PC-3 (cell line): Measurements from ENCODE around the gene IL10RB. TPM values are rescaled to one million over a fixed set of nuclear protein-coding genes. Genes with fewer than 3 reads are reported as not detected.

ENCODE experiments used
- ATAC-seq: fragments of 200-7000 bp; cut with Tn5 transposase; 2 replicates; pipeline ENCODE4 v1.9.1; 2020; ENCODE audit warnings: mild to moderate bottlenecking, moderate library complexity
- Bru-seq: library from RNA; stranded (reverse); fragments of 400-500 nt; gene quantifications from one replicate; lab custom pipeline; 2021; lab: Mats Ljungman, UMichigan
- BruChase-seq, 2 experiments: library from RNA; stranded (reverse); fragments of 400-500 nt; gene quantifications; one replicate each; lab custom pipeline; 2021; lab: Mats Ljungman, UMichigan
- BruUV-seq: library from RNA; stranded (reverse); fragments of 400-500 nt; replicated peaks from 2 replicates; lab custom pipeline; 2021; lab: Mats Ljungman, UMichigan
- CTCF ChIA-PET: fragments of 300-600 bp; sonication (Branson Sonifier 250); formaldehyde crosslinking; loops from one replicate; lab custom pipeline; 2022; ENCODE audit warnings: antibody characterized with exemption; lab: Charles Lee
- POLR2A ChIA-PET: fragments of 300-600 bp; sonication (Branson Sonifier 250); formaldehyde crosslinking; loops from one replicate; lab custom pipeline; 2022; ENCODE audit warnings: antibody characterized with exemption; ENCODE audit not compliant: unreplicated experiment; lab: Charles Lee
- DNase-seq: peaks from one replicate; pipeline ENCODE4 v3.0.0-alpha.2; 2015
- H2AFZ ChIP-seq: fragments of 300-600 bp; sonication (generic); 2 replicates; pipeline ENCODE4 v1.6.0; 2016; ENCODE audit warnings: antibody characterized with exemption, low read length
- H3F3A ChIP-seq: fragments of 300-600 bp; sonication (generic); one replicate; pipeline ENCODE4 v1.6.0; 2017; ENCODE audit warnings: antibody characterized with exemption, low read length, control low read depth, mild to moderate bottlenecking; ENCODE audit not compliant: unreplicated experiment
- H3K27ac ChIP-seq: fragments of 300-600 bp; sonication (generic); 2 replicates; pipeline ENCODE4 v1.5.1; 2016; ENCODE audit warnings: mild to moderate bottlenecking, low read length
- H3K27me3 ChIP-seq: fragments of 300-600 bp; sonication (generic); 2 replicates; pipeline ENCODE4 v1.6.1; 2016; ENCODE audit warnings: low read length, mixed read lengths
- H3K36me3 ChIP-seq: fragments of 300-600 bp; sonication (generic); 2 replicates; pipeline ENCODE4 v1.6.1; 2016; ENCODE audit warnings: low read depth, mixed run types, low read length, mixed read lengths
- H3K4me1 ChIP-seq: fragments of 300-600 bp; sonication (generic); 2 replicates; pipeline ENCODE4 v1.5.1; 2016; ENCODE audit warnings: low read length; ENCODE audit not compliant: insufficient read depth
- H3K4me2 ChIP-seq: fragments of 300-600 bp; sonication (generic); 2 replicates; pipeline ENCODE4 v1.6.0; 2016; ENCODE audit warnings: low read length
- H3K4me3 ChIP-seq: fragments of 300-600 bp; sonication (generic); 2 replicates; pipeline ENCODE4 v1.5.1; 2016; ENCODE audit warnings: mild to moderate bottlenecking, low read length, mixed read lengths
- H3K79me2 ChIP-seq: fragments of 300-600 bp; sonication (generic); 2 replicates; pipeline ENCODE4 v1.6.1; 2017; ENCODE audit warnings: low read length, mixed read lengths
- H3K9ac ChIP-seq: fragments of 300-600 bp; sonication (generic); 2 replicates; pipeline ENCODE4 v1.6.0; 2016; ENCODE audit warnings: mild to moderate bottlenecking, low read length
- H3K9me2 ChIP-seq: fragments of 300-600 bp; sonication (generic); replicated peaks from 2 replicates; pipeline ENCODE4 v1.6.1; 2016; ENCODE audit warnings: mixed run types, low read length, mixed read lengths
- H3K9me3 ChIP-seq: fragments of 300-600 bp; sonication (generic); 2 replicates; pipeline ENCODE4 v1.6.1; 2016; ENCODE audit warnings: low read length, mixed read lengths
- H4K20me1 ChIP-seq: fragments of 300-600 bp; sonication (generic); 2 replicates; pipeline ENCODE4 v1.6.1; 2016; ENCODE audit warnings: low read length, mixed read lengths
- EZH2 ChIP-seq: fragments of 300-600 bp; sonication (generic); IDR thresholded peaks from one replicate; pipeline ENCODE4 v1.6.1; 2017; ENCODE audit warnings: antibody characterized with exemption, mild to moderate bottlenecking, low read length; ENCODE audit not compliant: unreplicated experiment
- EZH2phosphoT487 ChIP-seq: fragments of 300-600 bp; sonication (generic); IDR thresholded peaks from 2 replicates; pipeline ENCODE4 v1.6.1; 2018; ENCODE audit warnings: mild to moderate bottlenecking, antibody characterized with exemption, low read length, borderline replicate concordance
- intact Hi-C: fragments of 100-400 bp; cut with micrococcal nuclease; formaldehyde crosslinking; loops from 2 replicates; pipeline ENCODE4 v1.9.0; 2023
- long read RNA-seq: library from polyadenylated mRNA; unstranded; transcript quantifications from one replicate; pipeline ENCODE4 v2.0.0, GENCODE V29; 2021; ENCODE audit not compliant: unreplicated experiment
- total RNA-seq: library from RNA; depleted of rRNA; stranded (reverse); fragments of >200 nt; gene quantifications from 2 replicates; pipeline ENCODE4 v1.2.3, GENCODE V29; 2014; rRNA removed
- TF ChIP-seq, protein P1 (sequence below): fragments of 300-600 bp; sonication (generic); conservative IDR thresholded peaks from 2 replicates; pipeline ENCODE4 v1.5.1; 2017; ENCODE audit warnings: antibody characterized with exemption, low read depth, mild to moderate bottlenecking, low read length

IL10RB gene
- total RNA-seq: 25.3 and 26.8 TPM in 2 replicates
- percentile 87 among the genes with signal in this experiment for Bru-seq, nascent RNA
- BruChase-seq, experiment 1, labeled RNA remaining after a 6-hour chase: percentile 95 among the genes with signal in this experiment
- percentile 95 among the genes with signal in this experiment for BruChase-seq, experiment 2, labeled RNA remaining after a 2-hour chase
- long read RNA-seq, transcript IL10RB-201 (7 exons, 1,963 nt): major isoform, 39 of 90 reads
- long read RNA-seq, partial matches to known transcripts: 1 of 90 reads
- long read RNA-seq, other reads (novel, unspliced or antisense): 50 of 90 reads

DNA sequence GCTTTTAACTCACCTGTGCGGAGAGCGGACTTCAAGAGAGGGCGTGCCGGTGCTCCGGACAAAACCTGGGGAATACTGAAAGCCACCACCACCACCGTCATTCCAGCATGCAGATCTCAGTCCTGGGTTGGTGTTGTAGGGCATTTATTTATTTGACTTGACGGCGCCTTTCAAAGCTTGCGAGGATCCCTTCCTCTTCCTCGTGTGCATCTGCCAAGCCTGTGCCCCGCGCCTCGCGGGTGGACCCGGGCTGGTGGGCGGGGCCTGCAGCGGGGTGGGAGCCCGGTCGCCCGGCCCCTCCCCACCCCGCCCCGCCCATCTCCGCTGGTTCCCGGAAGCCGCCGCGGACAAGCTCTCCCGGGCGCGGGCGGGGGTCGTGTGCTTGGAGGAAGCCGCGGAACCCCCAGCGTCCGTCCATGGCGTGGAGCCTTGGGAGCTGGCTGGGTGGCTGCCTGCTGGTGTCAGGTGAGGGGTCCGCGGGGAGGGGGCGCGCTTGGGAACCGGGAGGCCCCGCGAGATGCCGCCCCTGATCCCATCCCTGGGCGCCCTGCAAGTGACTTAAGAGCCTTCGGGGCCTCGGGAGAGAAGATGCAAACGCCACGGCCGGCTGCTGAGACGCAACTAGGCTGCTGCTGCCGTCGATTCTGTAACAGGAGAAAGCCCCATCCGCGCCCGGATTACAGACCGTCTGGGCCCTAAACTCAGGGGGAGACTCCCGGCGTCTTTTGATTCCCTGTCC is at the start of gene IL10RB:
IL10RB (plus strand) TSS at position 318 of the 739 bp plus-strand sequence; CDS start at position 417, 99 bp downstream.
- peak within 1 kb of the TSS; percentile 75 for H3K9ac ChIP-seq
- H3K9me3 ChIP-seq: no peaks in the 10 kb centered on the region
- H4K20me1 ChIP-seq: no peaks in the 10 kb centered on the region
- no peaks in the 10 kb centered on the region for H3K36me3 ChIP-seq
- no peaks in the 10 kb centered on the region; the same call in 1 of the 2 replicates for H3K79me2 ChIP-seq
- H3F3A ChIP-seq: peaks cover 3% of the 10 kb centered on the region
- ATAC-seq (peak; percentile 79), DNase-seq (peak; percentile 66)
- peak within 1 kb of the TSS; percentile 88 for H3K4me3 ChIP-seq
- peak within 1 kb of the TSS; percentile 93 for H3K4me2 ChIP-seq
- CTCF ChIA-PET: interaction anchor here (0.6 to 1.5 kb wide), 4 partner anchors 33 to 433 kb away, joined by 3 to 7 read pairs (median 3); no protein-coding TSS in a partner anchor
- H2AFZ ChIP-seq: peak within 1 kb of the TSS; percentile 95
- H3K4me1 ChIP-seq: peaks cover 14% of the 10 kb centered on the region
- no peaks in the 10 kb centered on the region for H3K27me3 ChIP-seq
- BruUV-seq: TSS peak; percentile 35
- TF ChIP-seq EZH2 (no peak), EZH2phosphoT487 (no peak)
- TF ChIP-seq, protein P1, sequence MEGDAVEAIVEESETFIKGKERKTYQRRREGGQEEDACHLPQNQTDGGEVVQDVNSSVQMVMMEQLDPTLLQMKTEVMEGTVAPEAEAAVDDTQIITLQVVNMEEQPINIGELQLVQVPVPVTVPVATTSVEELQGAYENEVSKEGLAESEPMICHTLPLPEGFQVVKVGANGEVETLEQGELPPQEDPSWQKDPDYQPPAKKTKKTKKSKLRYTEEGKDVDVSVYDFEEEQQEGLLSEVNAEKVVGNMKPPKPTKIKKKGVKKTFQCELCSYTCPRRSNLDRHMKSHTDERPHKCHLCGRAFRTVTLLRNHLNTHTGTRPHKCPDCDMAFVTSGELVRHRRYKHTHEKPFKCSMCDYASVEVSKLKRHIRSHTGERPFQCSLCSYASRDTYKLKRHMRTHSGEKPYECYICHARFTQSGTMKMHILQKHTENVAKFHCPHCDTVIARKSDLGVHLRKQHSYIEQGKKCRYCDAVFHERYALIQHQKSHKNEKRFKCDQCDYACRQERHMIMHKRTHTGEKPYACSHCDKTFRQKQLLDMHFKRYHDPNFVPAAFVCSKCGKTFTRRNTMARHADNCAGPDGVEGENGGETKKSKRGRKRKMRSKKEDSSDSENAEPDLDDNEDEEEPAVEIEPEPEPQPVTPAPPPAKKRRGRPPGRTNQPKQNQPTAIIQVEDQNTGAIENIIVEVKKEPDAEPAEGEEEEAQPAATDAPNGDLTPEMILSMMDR: no peak
- no peaks in the 10 kb centered on the region for H3K9me2 ChIP-seq
- H3K27ac ChIP-seq: no peak within 1 kb of the TSS
- intact Hi-C loops: loop anchor here (1.0 to 2.0 kb wide), 2 partner anchors 59 to 65 kb away; no protein-coding TSS in a partner anchor
- POLR2A ChIA-PET: interaction anchor here (0.6 to 1.2 kb wide), 2 partner anchors 45 to 59 kb away, joined by 4 to 6 read pairs; no protein-coding TSS in a partner anchor

DNA sequence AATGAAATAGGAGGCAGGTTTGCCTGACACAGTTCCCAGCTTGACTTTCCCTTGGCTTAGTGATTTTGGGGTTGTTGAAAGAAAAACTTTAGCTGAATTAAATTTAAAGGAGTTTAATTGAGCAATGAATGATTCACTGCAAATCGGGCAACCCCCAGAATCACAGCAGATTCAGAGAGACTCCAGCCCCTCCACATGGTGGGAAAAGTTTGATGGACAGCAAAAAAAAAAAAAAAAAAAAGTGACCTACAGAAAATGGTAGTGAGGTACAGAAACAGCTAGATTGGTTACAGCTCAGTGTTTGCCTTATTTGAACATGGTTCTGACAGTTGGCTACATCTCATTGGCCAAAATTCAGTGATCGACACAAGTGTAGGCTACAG is 49.0 kb upstream of the IL10RB start:
- H3K27ac ChIP-seq: no peak overlapping the region
- ATAC-seq (no peak), DNase-seq (no peak)
- CTCF ChIA-PET: no interaction called here
- no peaks in the 10 kb centered on the region for H3K9me3 ChIP-seq
- H3F3A ChIP-seq: no peaks in the 10 kb centered on the region
- H3K4me1 ChIP-seq: no peaks in the 10 kb centered on the region
- no peaks in the 10 kb centered on the region for H3K9me2 ChIP-seq
- no peaks in the 10 kb centered on the region for H3K79me2 ChIP-seq
- no peak overlapping the region for H3K4me3 ChIP-seq
- POLR2A ChIA-PET: no interaction called here
- BruUV-seq: no TSS peak
- no peak overlapping the region for H3K9ac ChIP-seq
- intact Hi-C loops: no loop called here
- TF ChIP-seq, protein P1: no peak
- TF ChIP-seq EZH2phosphoT487 (no peak), EZH2 (no peak)
- no peaks in the 10 kb centered on the region for H3K36me3 ChIP-seq
- H2AFZ ChIP-seq: no peak overlapping the region
- no peak overlapping the region for H3K4me2 ChIP-seq
- no peaks in the 10 kb centered on the region for H3K27me3 ChIP-seq
- no peaks in the 10 kb centered on the region for H4K20me1 ChIP-seq
